Measurements from ENCODE around the gene GNAT1.

DNA sequence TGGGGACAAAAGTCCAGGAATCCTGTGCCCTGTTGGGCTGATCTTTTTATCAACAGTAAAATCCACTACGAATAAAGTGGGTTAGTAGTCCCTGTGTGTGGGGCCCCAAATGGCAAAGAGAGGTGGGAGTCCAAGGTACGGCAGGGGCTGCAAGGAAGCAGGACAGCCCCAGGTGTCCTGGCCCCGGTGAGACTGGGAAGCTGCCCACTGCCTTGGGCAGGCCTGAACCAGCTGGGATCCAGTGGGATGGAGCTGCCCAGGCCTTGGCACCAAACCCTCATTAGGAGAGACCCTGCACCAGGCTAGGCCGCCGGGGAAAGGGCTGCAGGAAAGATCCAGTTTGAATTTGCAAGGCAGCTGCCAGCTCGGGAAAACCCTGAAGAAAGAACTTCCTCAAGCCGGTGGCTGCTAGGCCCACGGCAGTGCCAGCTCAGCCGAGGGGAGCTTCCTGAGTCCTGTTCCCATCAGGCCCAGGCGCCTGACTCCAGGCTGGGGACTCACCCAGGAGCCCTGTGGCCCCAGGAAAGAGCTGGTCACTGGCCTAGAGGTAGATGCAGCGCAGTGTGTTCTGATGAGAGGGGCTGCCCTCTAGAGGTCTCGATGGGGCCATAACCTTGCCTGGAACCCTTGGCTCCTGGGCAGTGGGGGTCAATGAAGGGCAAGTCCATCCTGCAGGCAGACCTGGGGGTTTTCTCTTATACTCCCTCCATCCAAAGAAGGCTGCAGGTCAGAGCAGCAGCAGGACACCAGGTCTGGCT, 30.2 kb downstream of the GNAT1 start:
- no peak for TF ChIP-seq ZNF274 (IDR thresholded peaks at IDR 0.05; ENCODE audit: low read depth, low read length)
- no peak for TF ChIP-seq SUZ12 (IDR thresholded peaks at IDR 0.05; ENCODE audit: extremely low read depth, insufficient read depth, insufficient read length)
- TF ChIP-seq YY1 (IDR thresholded peaks at IDR 0.05; ENCODE audit: insufficient read depth, insufficient read length) = no peak

All from NT2/D1 (cell line).